ENCODE results near the gene VWA7.

DNA sequence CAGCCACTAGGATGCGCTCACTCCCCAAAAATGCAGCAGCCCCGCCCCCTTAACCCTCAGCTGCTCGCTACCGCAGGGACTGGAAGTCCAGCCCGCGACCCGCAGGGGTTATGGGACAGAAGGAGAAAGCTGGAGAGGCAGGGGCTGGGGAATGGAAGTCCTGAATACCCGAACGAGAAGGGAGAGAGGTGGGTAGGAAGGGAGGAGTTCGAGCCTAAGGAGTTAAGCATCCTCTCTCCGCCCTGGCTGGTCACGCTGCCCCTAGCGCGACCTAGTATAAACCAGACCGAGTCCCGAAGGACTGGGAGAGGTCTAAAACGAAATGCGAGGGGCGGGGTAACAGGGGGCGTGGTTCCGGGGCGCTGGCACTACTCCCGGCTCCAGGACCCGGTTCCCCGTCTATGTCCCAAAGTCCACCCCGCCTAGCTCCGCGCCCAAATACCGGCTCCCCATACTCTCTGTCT, 47.6 kb downstream of the VWA7 start:
- TF ChIP-seq, protein P1, sequence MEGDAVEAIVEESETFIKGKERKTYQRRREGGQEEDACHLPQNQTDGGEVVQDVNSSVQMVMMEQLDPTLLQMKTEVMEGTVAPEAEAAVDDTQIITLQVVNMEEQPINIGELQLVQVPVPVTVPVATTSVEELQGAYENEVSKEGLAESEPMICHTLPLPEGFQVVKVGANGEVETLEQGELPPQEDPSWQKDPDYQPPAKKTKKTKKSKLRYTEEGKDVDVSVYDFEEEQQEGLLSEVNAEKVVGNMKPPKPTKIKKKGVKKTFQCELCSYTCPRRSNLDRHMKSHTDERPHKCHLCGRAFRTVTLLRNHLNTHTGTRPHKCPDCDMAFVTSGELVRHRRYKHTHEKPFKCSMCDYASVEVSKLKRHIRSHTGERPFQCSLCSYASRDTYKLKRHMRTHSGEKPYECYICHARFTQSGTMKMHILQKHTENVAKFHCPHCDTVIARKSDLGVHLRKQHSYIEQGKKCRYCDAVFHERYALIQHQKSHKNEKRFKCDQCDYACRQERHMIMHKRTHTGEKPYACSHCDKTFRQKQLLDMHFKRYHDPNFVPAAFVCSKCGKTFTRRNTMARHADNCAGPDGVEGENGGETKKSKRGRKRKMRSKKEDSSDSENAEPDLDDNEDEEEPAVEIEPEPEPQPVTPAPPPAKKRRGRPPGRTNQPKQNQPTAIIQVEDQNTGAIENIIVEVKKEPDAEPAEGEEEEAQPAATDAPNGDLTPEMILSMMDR (IDR thresholded peaks at IDR 0.05) = peak; percentile 44
- TF ChIP-seq ZFX (IDR thresholded peaks at IDR 0.05; ENCODE audit: borderline replicate concordance) = no peak

All from 22Rv1 (cell line).